H1 (cell line): Measurements from ENCODE around the gene FPGS. TPM values are rescaled to one million over a fixed set of nuclear protein-coding genes. Genes with fewer than 3 reads are reported as not detected.

Experiments used
- CTCF ChIA-PET: fragments of 300-600 bp; sonication (Branson Sonifier 250); formaldehyde crosslinking; loops from one replicate; lab custom pipeline; 2021; ENCODE audit not compliant: partially characterized antibody; lab: Charles Lee
- POLR2A ChIA-PET: fragments of 300-600 bp; sonication (Branson Sonifier 250); formaldehyde crosslinking; loops from one replicate; lab custom pipeline; 2021; ENCODE audit warnings: inconsistent platforms; ENCODE audit not compliant: partially characterized antibody; lab: Charles Lee
- DNase-seq, 2 experiments: peaks; one replicate each; pipeline versions ENCODE4 v3.0.0 to v3.0.0-alpha.2; 2010 to 2022; ENCODE audit warnings: low spot score in 2 of 2, low read depth in 1 of 2, mixed read lengths in 1 of 2
- FAIRE-seq: peaks from 2 replicates; lab custom pipeline; 2011; peaks lifted over from hg19 to GRCh38; lab: Jason Lieb, UNC
- H2AFZ ChIP-seq: 2 replicates; pipeline ENCODE4 v1.8.1; 2012; ENCODE audit warnings: low read length, inconsistent platforms
- H2AK5ac ChIP-seq: 2 replicates; pipeline ENCODE4 v1.6.1; 2013; ENCODE audit warnings: low read depth, low read length
- H2BK120ac ChIP-seq: replicated peaks from 2 replicates; pipeline ENCODE3; 2013; ENCODE audit warnings: low read depth, low read length, inconsistent platforms
- H2BK12ac ChIP-seq: 2 replicates; pipeline ENCODE4 v1.6.1; 2013; ENCODE audit warnings: low read depth, low read length
- H2BK15ac ChIP-seq: 2 replicates; pipeline ENCODE4 v1.6.1; 2013; ENCODE audit warnings: low read length
- H2BK20ac ChIP-seq: 2 replicates; pipeline ENCODE4 v1.6.1; 2013; ENCODE audit warnings: low read length
- H2BK5ac ChIP-seq: 2 replicates; pipeline ENCODE4 v1.6.1; 2013; ENCODE audit warnings: low read depth, low read length
- H3K14ac ChIP-seq: 2 replicates; pipeline ENCODE4 v1.6.1; 2013; ENCODE audit warnings: inconsistent platforms; ENCODE audit not compliant: insufficient read length
- H3K18ac ChIP-seq: 2 replicates; pipeline ENCODE4 v1.6.1; 2013; ENCODE audit warnings: low read length; ENCODE audit errors: extremely low read depth
- H3K23ac ChIP-seq: 2 replicates; pipeline ENCODE4 v1.6.1; 2013; ENCODE audit warnings: inconsistent platforms; ENCODE audit not compliant: insufficient read length
- H3K23me2 ChIP-seq: 2 replicates; pipeline ENCODE4 v1.6.1; 2013; ENCODE audit warnings: low read depth, low read length
- H3K27ac ChIP-seq: 2 replicates; pipeline ENCODE4 v1.6.1; 2011; ENCODE audit warnings: low read depth, low read length, inconsistent platforms
- H3K27me3 ChIP-seq, 4 experiments: replicated peaks in 1 of 4; 1 replicate in 1 of 4; 2 replicates in 3 of 4; pipeline versions ENCODE4 v1.6.1 to v1.8.1; 2011 to 2013; ENCODE audit warnings: low read length in 3 of 4, mild to moderate bottlenecking in 3 of 4, inconsistent platforms in 2 of 4, mixed read lengths in 2 of 4, moderate library complexity in 1 of 4; ENCODE audit not compliant: control insufficient read depth in 3 of 4, insufficient read depth in 3 of 4; ENCODE audit errors: extremely low read depth in 1 of 4
- H3K36me3 ChIP-seq, 4 experiments: 2 replicates each; pipeline versions ENCODE4 v1.6.1 to v1.8.1; 2011 to 2013; ENCODE audit warnings: mild to moderate bottlenecking in 4 of 4, low read length in 3 of 4, moderate library complexity in 2 of 4, control low read depth in 1 of 4, inconsistent platforms in 1 of 4; ENCODE audit not compliant: insufficient read depth in 4 of 4, control insufficient read depth in 2 of 4
- H3K4ac ChIP-seq: replicated peaks from 2 replicates; pipeline ENCODE3; 2013; ENCODE audit warnings: low read length, low read depth, mixed read lengths, inconsistent platforms; ENCODE audit not compliant: insufficient read length
- H3K4me1 ChIP-seq, 4 experiments: replicated peaks in 1 of 4; 1 replicate in 1 of 4; 2 replicates in 3 of 4; pipeline versions ENCODE4 v1.6.1 to v1.8.1; 2011 to 2013; ENCODE audit warnings: low read length in 3 of 4, inconsistent platforms in 2 of 4, mixed read lengths in 1 of 4; ENCODE audit not compliant: insufficient read depth in 4 of 4, control insufficient read depth in 3 of 4
- H3K4me2 ChIP-seq, 2 experiments: 2 replicates each; pipeline versions ENCODE4 v1.6.1 to v1.8.1; 2011 to 2013; ENCODE audit warnings: low read depth in 2 of 2, low read length in 2 of 2, control low read depth in 1 of 2, inconsistent platforms in 1 of 2, mild to moderate bottlenecking in 1 of 2; ENCODE audit not compliant: insufficient read depth in 1 of 2
- H3K4me3 ChIP-seq, 4 experiments: fragments of 200-600, 300-600 bp in 1 of 4; sonication (generic), shearing (Covaris generic), sonication (Bioruptor Twin) in 1 of 4; 2 replicates each; pipeline versions ENCODE4 v1.5.1 to v1.8.1; 2011 to 2016; ENCODE audit warnings: low read length in 4 of 4, low read depth in 3 of 4, control low read depth in 2 of 4, inconsistent platforms in 2 of 4, mild to moderate bottlenecking in 2 of 4, mixed read lengths in 1 of 4, moderate library complexity in 1 of 4; ENCODE audit not compliant: insufficient read depth in 2 of 4; ENCODE audit errors: extremely low read depth in 1 of 4
- H3K56ac ChIP-seq: replicated peaks from 2 replicates; pipeline ENCODE3; 2013; ENCODE audit warnings: low read depth, mild to moderate bottlenecking, mixed read lengths, low read length, inconsistent platforms; ENCODE audit not compliant: insufficient read length
- H3K79me1 ChIP-seq: 2 replicates; pipeline ENCODE4 v1.6.1; 2013; ENCODE audit warnings: low read depth, low read length, control low read depth
- H3K79me2 ChIP-seq, 2 experiments: 2 replicates each; pipeline versions ENCODE4 v1.6.1 to v1.8.1; 2012 to 2013; ENCODE audit warnings: low read length in 2 of 2, mild to moderate bottlenecking in 2 of 2, inconsistent platforms in 1 of 2; ENCODE audit not compliant: insufficient read depth in 2 of 2, control insufficient read depth in 1 of 2
- H3K9ac ChIP-seq, 4 experiments: replicated peaks in 1 of 4; 1 replicate in 1 of 4; 2 replicates in 3 of 4; pipeline versions ENCODE4 v1.6.1 to v1.8.1; 2011 to 2013; ENCODE audit warnings: low read depth in 3 of 4, low read length in 3 of 4, control low read depth in 2 of 4, mild to moderate bottlenecking in 2 of 4, moderate library complexity in 2 of 4, inconsistent platforms in 1 of 4; ENCODE audit errors: extremely low read depth in 1 of 4
- H3K9me3 ChIP-seq, 2 experiments: 2 replicates each; pipeline versions ENCODE4 v1.6.1 to v1.8.1; 2012 to 2013; ENCODE audit warnings: mild to moderate bottlenecking in 2 of 2, moderate library complexity in 2 of 2, control low read depth in 1 of 2, inconsistent platforms in 1 of 2, low read depth in 1 of 2, low read length in 1 of 2, mixed read lengths in 1 of 2; ENCODE audit not compliant: insufficient read depth in 2 of 2
- H4K20me1 ChIP-seq, 2 experiments: replicated peaks in 1 of 2; 2 replicates each; pipeline versions ENCODE3 to v1.8.1; 2011 to 2013; ENCODE audit warnings: inconsistent platforms in 2 of 2, low read length in 2 of 2, mild to moderate bottlenecking in 1 of 2; ENCODE audit not compliant: insufficient read depth in 2 of 2, control insufficient read depth in 1 of 2
- H4K5ac ChIP-seq: 2 replicates; pipeline ENCODE4 v1.6.1; 2013; ENCODE audit warnings: low read length, low read depth, mixed read lengths, inconsistent platforms; ENCODE audit not compliant: insufficient read length
- H4K8ac ChIP-seq: 2 replicates; pipeline ENCODE4 v1.8.0; 2013; ENCODE audit warnings: mild to moderate bottlenecking, moderate library complexity, low read length, inconsistent platforms; ENCODE audit not compliant: insufficient read depth; ENCODE audit errors: extremely low read depth
- H4K91ac ChIP-seq: replicated peaks from 2 replicates; pipeline ENCODE3; 2013; ENCODE audit warnings: low read length, mixed read lengths, inconsistent platforms; ENCODE audit not compliant: insufficient read length
- ASH2L ChIP-seq: fragments of 200-600, 300-600 bp; sonication (generic); IDR thresholded peaks from one replicate; pipeline ENCODE4 v1.7.1; 2017; ENCODE audit warnings: low read length
- CTCF ChIP-seq, 3 experiments: IDR thresholded peaks; 1 replicate in 2 of 3; 2 replicates in 1 of 3; pipeline versions ENCODE4 v1.5.1 to v1.6.1; 2011; ENCODE audit warnings: low read length in 3 of 3, mild to moderate bottlenecking in 3 of 3, inconsistent platforms in 2 of 3, low read depth in 1 of 3, moderate library complexity in 1 of 3; ENCODE audit not compliant: insufficient read depth in 1 of 3; ENCODE audit errors: control extremely low read depth in 1 of 3
- EZH2 ChIP-seq: fragments of 200-600 bp; sonication (generic); IDR thresholded peaks from 2 replicates; pipeline ENCODE4 v1.7.1; 2012; ENCODE audit warnings: low read depth, mild to moderate bottlenecking, moderate library complexity, low read length, inconsistent platforms; ENCODE audit not compliant: severe bottlenecking
- KDM1A ChIP-seq: fragments of 200-600, 300-600 bp; sonication (generic); IDR thresholded peaks from 2 replicates; pipeline ENCODE4 v1.7.1; 2016; ENCODE audit warnings: mild to moderate bottlenecking, low read length, borderline replicate concordance
- POU5F1 ChIP-seq: IDR thresholded peaks from 2 replicates; pipeline ENCODE4 v1.6.1; 2011; ENCODE audit warnings: low read depth, mild to moderate bottlenecking, low read length, moderate library complexity
- WGBS, 2 experiments: shearing (Covaris generic) in 1 of 2; methylation state at CpG; one replicate each; pipeline versions ENCODE4 v1.1.6 to v1.1.7; 2013 to 2015; ENCODE audit warnings: low lambda C conversion rate in 2 of 2, mixed read lengths in 2 of 2, inconsistent platforms in 1 of 2, low coverage in 1 of 2, missing lambda C conversion rate in 1 of 2; ENCODE audit not compliant: insufficient replicate concordance in 2 of 2, insufficient coverage in 1 of 2, insufficient read length in 1 of 2; ENCODE audit errors: extremely low coverage in 1 of 2, missing lambda C conversion rate in 1 of 2; 5-methylcytosine and 5-hydroxymethylcytosine counted together
- polyA plus RNA-seq, 7 experiments: library from polyadenylated mRNA; depleted of rRNA in 3 of 7; stranded (reverse) in 5 of 7; unstranded in 2 of 7; fragments of >200 nt in 5 of 7; fragments of 200-250 nt in 2 of 7; gene quantifications; 1 replicate in 5 of 7; 2 replicates in 1 of 7; 4 replicates in 1 of 7; pipeline versions ENCODE4 v1.2.1 to v1.2.3, GENCODE V29; 2011 to 2013; ENCODE audit warnings: missing spikeins in 2 of 7, mixed read lengths in 2 of 7
- total RNA-seq: library from RNA; stranded (reverse); fragmentation: NEBNext Ultra II Directional; extraction: Animal tissue kit (Norgen Biotek cat#: 25700); gene quantifications from 2 replicates; pipeline ENCODE4 v1.2.1, GENCODE V29; 2021

FPGS gene
- total and polyA plus RNA-seq, 2 of the 8 experiments (the other 6 are each of a cell fraction or from before 2014, with no cell fraction given) = 62.4 to 83.0 TPM

GRCh38 chr9:127814619-127815511 is 12.2 kb downstream of the FPGS start:
- Histone ChIP-seq H3K9ac (no peak overlapping the region), H3K4me1 (peaks cover 0 to 4% (median 3%) of the 10 kb centered on the region in 4 experiments; a peak in 5 of 7 replicates), H3K4me3 (no peak overlapping the region), H3K23me2 (no peaks in the 10 kb centered on the region; the same call in 1 of the 2 replicates), H4K91ac (no peak overlapping the region), H3K27me3 (no peaks in the 10 kb centered on the region), H3K4ac (no peak overlapping the region), H2BK12ac (no peak overlapping the region), H4K8ac (no peak overlapping the region), H4K20me1 (peaks cover 2 to 15% of the 10 kb centered on the region in 2 experiments), H2BK5ac (no peak overlapping the region), H3K36me3 (peaks cover 10 to 23% (median 17%) of the 10 kb centered on the region in 4 experiments; a peak in 7 of 8 replicates), H3K14ac (no peak overlapping the region), H4K5ac (no peak overlapping the region), H3K79me2 (no peaks in the 10 kb centered on the region), H3K9me3 (no peaks in the 10 kb centered on the region), H3K56ac (no peak overlapping the region), H2BK20ac (no peak overlapping the region), H3K79me1 (0 out of 2 replicates have a peak, but pooled peaks cover 2% of the 10 kb centered on the region), H2AFZ (no peak overlapping the region), H2BK15ac (no peak overlapping the region), H3K27ac (no peak overlapping the region), H3K23ac (no peak overlapping the region), H2BK120ac (no peak overlapping the region), H3K18ac (no peak overlapping the region), H3K4me2 (no peak overlapping the region), H2AK5ac (no peak overlapping the region)
- no peak for TF ChIP-seq CTCF (IDR thresholded peaks at IDR 0.05; ENCODE audit: control extremely low read depth in 1 of 3, insufficient read depth in 1 of 3, low read depth in 1 of 3, low read length in 3 of 3)
- TF ChIP-seq EZH2 = no peak
- no peak for TF ChIP-seq KDM1A
- no peak for TF ChIP-seq ASH2L
- TF ChIP-seq POU5F1 = no peak
- ChIA-PET CTCF (interaction anchor here (0.7 to 1.8 kb wide), 6 partner anchors 10 to 91 kb away, joined by 3 to 8 read pairs (median 4); no protein-coding TSS in a partner anchor), POLR2A (interaction anchor here (0.7 to 6.7 kb wide), 2 partner anchors 10 to 14 kb away, joined by 4 to 34 read pairs; no protein-coding TSS in a partner anchor)
- WGBS, 2 experiments = 92% methylated on average over 10 of the region's 11 CpGs; no CpG with 5 or more reads in 1 of the 2 experiments
- FAIRE-seq = no peak
- no peak for DNase-seq
